C4-2B (cell line): ENCODE measurements around the gene THRB.
"Not testable (repeated sequence)": the region's sequence is repeated elsewhere in the genome, so short reads cannot be mapped to it uniquely, and the experiment has no call there.

ENCODE experiments used
- H3K27ac ChIP-seq: fragments of 450-650 bp; 2 replicates; pipeline ENCODE4 v1.5.1; 2017
- CTCF ChIP-seq: fragments of 450-650 bp; conservative IDR thresholded peaks from 2 replicates; pipeline ENCODE4 v1.5.1; 2017; ENCODE audit warnings: mild to moderate bottlenecking
- ZFX ChIP-seq: fragments of 450-650 bp; IDR thresholded peaks from 2 replicates; pipeline ENCODE4 v1.6.1; 2017

THRB gene

GRCh38 chr3:24433838-24434591 is 60.6 kb downstream of the THRB start:
- no peak overlapping the region for H3K27ac ChIP-seq
- TF ChIP-seq ZFX (no peak), CTCF (no peak)

GRCh38 chr3:24432989-24433388 is 61.7 kb downstream of the THRB start:
- no peak overlapping the region for H3K27ac ChIP-seq
- no peak for TF ChIP-seq ZFX
- no peak for TF ChIP-seq CTCF

GRCh38 chr3:24428481-24428880 is 66.2 kb downstream of the THRB start:
- peak overlapping the region; percentile 26; the same call in 1 of the 2 replicates for H3K27ac ChIP-seq
- no peak; the same call in 1 of the 2 replicates for TF ChIP-seq CTCF
- TF ChIP-seq ZFX = no peak

GRCh38 chr3:24426896-24427295 is 67.8 kb downstream of the THRB start:
- no peak overlapping the region for H3K27ac ChIP-seq

GRCh38 chr3:24420829-24421228 is 73.8 kb downstream of the THRB start:
- H3K27ac ChIP-seq = not testable (repeated sequence)

More at GRCh38 chr3:24426896-24427295, 67.8 kb downstream of the THRB start:
- no peak for TF ChIP-seq CTCF
- TF ChIP-seq ZFX = no peak

- TF ChIP-seq ZFX (no peak), CTCF (no peak)
- H3K27ac ChIP-seq = no peak overlapping the region
Observed at GRCh38 chr3:24420224-24420623, 74.4 kb downstream of the THRB start.

- TF ChIP-seq CTCF (no peak), ZFX (no peak)
- no peak overlapping the region for H3K27ac ChIP-seq
Observed at GRCh38 chr3:24419067-24419791, 75.4 kb downstream of the THRB start.
